GM18867 (cell line): ENCODE measurements around the gene FCRLB.
"Not testable (repeated sequence)": the region's sequence is repeated elsewhere in the genome, so short reads cannot be mapped to it uniquely, and the experiment has no call there.

Source experiments
- ATAC-seq: cut with Tn5 transposase; IDR thresholded peaks from one replicate; pipeline ENCODE4 v1.9.1; 2021; ENCODE audit warnings: mild to moderate bottlenecking, moderate library complexity; ENCODE audit not compliant: unreplicated experiment

FCRLB gene

GRCh38 chr1:161718559-161719324 lies 2.6 kb upstream of the FCRLB start:
- ATAC-seq: peak; percentile 61

- peak; percentile 48 for ATAC-seq
Measured at GRCh38 chr1:161719325-161719611, 2.1 kb upstream of the FCRLB start.

- no peak for ATAC-seq
Measured at GRCh38 chr1:161720422-161720821, 922 bp upstream of the FCRLB start.

GRCh38 chr1:161721738-161722343 lies 497 bp downstream of the FCRLB start:
- no peak for ATAC-seq

- no peak for ATAC-seq
Measured at GRCh38 chr1:161722406-161722805, 1.1 kb downstream of the FCRLB start.

GRCh38 chr1:161723459-161724141 lies 2.3 kb downstream of the FCRLB start:
- ATAC-seq: no peak

GRCh38 chr1:161725258-161725907 lies 4.0 kb downstream of the FCRLB start:
- ATAC-seq: not testable (repeated sequence)

GRCh38 chr1:161725908-161726472 lies 4.6 kb downstream of the FCRLB start:
- ATAC-seq: peak; percentile 26

- ATAC-seq: peak; percentile 68
Measured at GRCh38 chr1:161726473-161727255, 5.3 kb downstream of the FCRLB start.

GRCh38 chr1:161727256-161727924 lies 6.0 kb downstream of the FCRLB start:
- ATAC-seq: peak; percentile 19

- no peak for ATAC-seq
Measured at GRCh38 chr1:161728376-161729226, 7.3 kb downstream of the FCRLB start.

- no peak for ATAC-seq
Measured at GRCh38 chr1:161730050-161730564, 8.8 kb downstream of the FCRLB start.

- no peak for ATAC-seq
Measured at GRCh38 chr1:161731241-161731640, 9.9 kb downstream of the FCRLB start.

- no peak for ATAC-seq
Measured at GRCh38 chr1:161731981-161732718, 10.8 kb downstream of the FCRLB start.

- ATAC-seq: no peak
Measured at GRCh38 chr1:161733526-161733925, 12.2 kb downstream of the FCRLB start.

- no peak for ATAC-seq
Measured at GRCh38 chr1:161735837-161736236, 14.5 kb downstream of the FCRLB start.

- ATAC-seq: no peak
Measured at GRCh38 chr1:161736335-161736969, 15.1 kb downstream of the FCRLB start.

GRCh38 chr1:161737625-161738024 lies 16.3 kb downstream of the FCRLB start:
- no peak for ATAC-seq
